GM12801 (cell line): ENCODE results near the gene DNAJC13.

Experiments used
- TF ChIP-seq, protein P1 (sequence below): IDR thresholded peaks from one replicate; pipeline ENCODE4 v1.5.1; 2011; ENCODE audit warnings: control low read depth; ENCODE audit not compliant: insufficient read length; ENCODE audit errors: extremely low read depth

DNAJC13 gene

DNA sequence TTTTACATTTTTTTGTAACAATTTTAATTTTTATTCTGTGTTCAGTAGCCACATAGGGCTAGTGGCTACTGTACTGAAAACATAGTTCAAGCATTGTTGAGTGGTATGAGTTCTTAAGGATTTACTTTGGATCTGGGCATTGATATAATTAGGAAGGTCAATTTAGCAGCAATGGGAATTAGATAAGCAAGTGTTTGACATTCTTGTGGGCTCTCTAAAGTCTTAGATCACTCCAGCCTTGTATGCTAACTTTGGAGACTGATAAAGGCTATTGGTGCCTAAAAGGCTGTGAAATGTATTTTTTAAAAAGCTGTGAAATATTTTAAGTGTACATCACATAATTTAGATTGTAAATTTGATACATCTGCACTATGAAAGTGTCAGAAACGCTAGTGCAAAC, 2.5 kb upstream of the DNAJC13 start:
- TF ChIP-seq, protein P1, sequence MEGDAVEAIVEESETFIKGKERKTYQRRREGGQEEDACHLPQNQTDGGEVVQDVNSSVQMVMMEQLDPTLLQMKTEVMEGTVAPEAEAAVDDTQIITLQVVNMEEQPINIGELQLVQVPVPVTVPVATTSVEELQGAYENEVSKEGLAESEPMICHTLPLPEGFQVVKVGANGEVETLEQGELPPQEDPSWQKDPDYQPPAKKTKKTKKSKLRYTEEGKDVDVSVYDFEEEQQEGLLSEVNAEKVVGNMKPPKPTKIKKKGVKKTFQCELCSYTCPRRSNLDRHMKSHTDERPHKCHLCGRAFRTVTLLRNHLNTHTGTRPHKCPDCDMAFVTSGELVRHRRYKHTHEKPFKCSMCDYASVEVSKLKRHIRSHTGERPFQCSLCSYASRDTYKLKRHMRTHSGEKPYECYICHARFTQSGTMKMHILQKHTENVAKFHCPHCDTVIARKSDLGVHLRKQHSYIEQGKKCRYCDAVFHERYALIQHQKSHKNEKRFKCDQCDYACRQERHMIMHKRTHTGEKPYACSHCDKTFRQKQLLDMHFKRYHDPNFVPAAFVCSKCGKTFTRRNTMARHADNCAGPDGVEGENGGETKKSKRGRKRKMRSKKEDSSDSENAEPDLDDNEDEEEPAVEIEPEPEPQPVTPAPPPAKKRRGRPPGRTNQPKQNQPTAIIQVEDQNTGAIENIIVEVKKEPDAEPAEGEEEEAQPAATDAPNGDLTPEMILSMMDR, result no peak

DNA sequence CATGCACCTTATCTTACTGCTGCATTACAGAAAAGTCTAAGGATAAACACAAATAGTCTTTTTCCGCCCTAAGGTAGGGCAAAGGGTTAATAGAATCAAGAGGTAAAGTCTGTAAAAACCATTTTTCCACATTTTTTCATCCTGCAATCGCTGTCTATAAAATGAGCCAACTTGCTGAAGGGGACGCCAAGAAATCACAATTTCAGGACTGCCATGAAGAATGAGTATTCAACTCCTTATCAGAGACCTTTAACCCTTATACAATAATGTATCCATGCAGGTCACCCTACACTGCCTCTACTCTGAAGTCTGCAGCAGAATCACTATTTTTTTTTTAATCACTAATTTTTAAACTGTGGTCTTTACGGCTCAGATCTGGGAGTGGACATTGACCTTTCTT, 1.1 kb upstream of the DNAJC13 start:
- TF ChIP-seq, protein P1, result no peak

DNA sequence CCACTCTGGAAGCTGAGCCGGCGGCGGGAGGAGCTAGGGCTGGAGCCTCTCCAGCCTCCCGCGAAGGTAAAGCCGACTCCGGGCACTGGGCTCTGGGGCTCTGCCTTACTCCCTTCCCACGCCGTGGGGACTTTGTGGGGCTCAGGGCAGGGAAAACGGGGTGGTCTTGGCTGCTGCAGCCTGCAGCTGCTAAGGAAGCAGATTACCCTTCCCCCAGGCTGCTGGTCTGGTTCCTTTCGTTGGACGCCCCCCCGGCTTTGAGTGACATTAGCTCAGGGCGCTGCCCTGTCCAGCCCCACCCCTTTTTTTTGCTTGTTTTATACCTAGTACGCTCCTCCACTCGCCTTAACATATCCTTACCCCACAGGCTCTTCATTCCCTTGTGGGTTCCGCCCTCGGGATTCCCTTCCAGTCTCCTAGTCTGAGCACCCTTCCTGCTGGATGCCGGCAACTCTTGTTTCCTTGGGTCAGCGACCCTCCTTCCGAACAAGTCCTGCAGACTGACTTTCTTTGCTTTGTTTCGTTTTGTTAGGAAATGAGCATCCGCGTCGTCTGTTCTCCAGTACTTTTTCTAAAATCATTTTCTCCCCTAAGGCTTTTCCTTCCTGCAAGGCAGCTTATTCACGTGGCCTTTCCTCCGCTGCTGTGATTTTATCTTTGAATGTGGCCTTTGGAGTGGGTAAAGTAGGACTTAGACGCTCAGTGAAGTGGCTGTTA, 551 bp downstream of the DNAJC13 start:
- TF ChIP-seq, protein P1, result no peak

DNA sequence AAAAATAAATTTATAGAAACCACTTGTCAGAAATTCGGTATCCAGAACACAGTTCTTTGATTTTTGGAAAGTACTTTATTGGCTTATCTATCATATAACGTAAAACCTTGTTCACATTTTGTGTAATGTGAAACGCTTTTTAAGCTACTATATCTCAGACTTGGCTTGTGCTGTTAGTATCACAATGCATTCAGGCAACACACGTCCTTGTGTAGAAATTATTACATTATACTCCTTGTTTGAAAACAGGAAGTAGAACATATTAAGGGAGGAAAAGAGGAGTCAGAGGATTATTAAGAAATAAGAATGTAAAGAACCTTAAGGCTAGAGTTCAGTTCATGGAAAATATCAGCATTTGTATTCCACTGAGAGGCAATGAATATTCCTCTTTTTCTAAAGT, 1.6 kb downstream of the DNAJC13 start:
- TF ChIP-seq, protein P1, result no peak

DNA sequence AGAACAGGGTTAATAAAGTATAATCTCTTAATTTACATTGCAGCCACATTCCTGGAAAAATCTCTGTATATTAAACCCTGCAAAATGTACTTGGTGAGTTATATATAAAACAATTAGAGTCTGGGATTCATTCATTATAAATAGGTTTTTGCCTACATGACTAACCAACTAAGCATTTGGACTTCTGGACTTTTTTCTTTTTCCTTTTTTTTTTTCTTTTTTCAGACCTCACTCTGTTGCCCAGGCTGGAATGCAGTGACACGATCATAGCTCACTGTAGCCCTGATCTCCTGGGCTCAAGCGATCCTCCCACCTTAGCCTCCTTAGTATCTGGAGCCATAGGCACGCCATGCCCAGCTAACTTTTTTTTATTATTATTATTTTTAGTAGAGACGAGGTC, 4.5 kb downstream of the DNAJC13 start:
- TF ChIP-seq, protein P1, result no peak

DNA sequence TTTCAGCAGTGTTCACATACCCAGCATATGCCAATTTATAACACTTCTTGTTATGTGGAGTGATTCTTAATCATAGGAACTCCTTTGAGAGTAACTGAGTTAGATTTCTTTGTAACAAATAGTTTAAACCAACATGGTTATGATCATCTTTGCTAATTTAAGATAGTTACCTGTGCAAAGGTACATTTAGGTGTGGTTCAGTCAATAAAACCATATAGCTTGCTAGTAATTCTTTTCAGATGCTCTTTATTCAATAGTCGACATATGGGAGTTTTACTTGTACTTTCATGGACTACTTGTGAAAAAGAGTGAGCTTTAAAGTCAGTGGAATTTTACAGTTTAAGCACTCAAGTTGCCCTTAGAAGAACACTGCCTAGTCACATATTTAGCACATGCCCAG, 5.2 kb downstream of the DNAJC13 start:
- TF ChIP-seq, protein P1, result no peak

DNA sequence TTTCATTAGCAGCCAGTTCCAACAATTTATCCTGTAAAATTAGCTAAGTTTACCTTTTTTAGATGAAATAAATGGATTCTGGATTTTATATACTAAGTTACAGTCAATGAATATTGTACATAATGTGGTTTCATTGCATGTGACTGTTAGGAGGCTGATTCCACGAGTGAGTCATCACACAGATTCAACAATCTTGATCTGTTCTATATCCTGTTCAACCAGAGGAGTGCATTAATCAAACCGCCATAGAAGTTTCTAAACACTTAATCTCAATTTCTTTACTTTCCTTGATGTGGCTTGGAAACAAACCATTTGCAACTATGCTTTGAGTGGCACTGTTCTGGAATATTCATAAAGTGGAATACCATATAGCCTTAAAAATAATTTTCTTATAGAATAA, 15.3 kb downstream of the DNAJC13 start:
- TF ChIP-seq, protein P1, result no peak
